OCI-LY1 (cell line): ENCODE results near the gene NR0B2.

Source experiments
- H2AFZ ChIP-seq: fragments of 200-600 bp; sonication (generic), shearing (Covaris generic); 2 replicates; pipeline ENCODE4 v1.6.0; 2014; ENCODE audit warnings: antibody characterized with exemption, mild to moderate bottlenecking, low read length
- H3F3A ChIP-seq: fragments of 200-600 bp; sonication (generic), shearing (Covaris generic); 2 replicates; pipeline ENCODE4 v1.6.0; 2014; ENCODE audit warnings: mild to moderate bottlenecking, antibody characterized with exemption, low read length, moderate library complexity; ENCODE audit not compliant: insufficient read depth
- H3K27ac ChIP-seq: fragments of 200-600 bp; sonication (generic); 2 replicates; pipeline ENCODE4 v1.5.1; 2014; ENCODE audit warnings: low read length, mixed run types, mild to moderate bottlenecking, low read depth; ENCODE audit not compliant: poor library complexity, severe bottlenecking
- H3K27me3 ChIP-seq: fragments of 200-600 bp; sonication (generic); 2 replicates; pipeline ENCODE4 v1.6.0; 2014; ENCODE audit warnings: antibody characterized with exemption, mild to moderate bottlenecking, low read length, moderate library complexity; ENCODE audit not compliant: insufficient read depth
- H3K36me3 ChIP-seq: fragments of 200-600 bp; sonication (generic); 2 replicates; pipeline ENCODE4 v1.6.1; 2014; ENCODE audit warnings: mild to moderate bottlenecking, antibody characterized with exemption, low read length, moderate library complexity, mixed read lengths; ENCODE audit not compliant: insufficient read depth
- H3K4me1 ChIP-seq: fragments of 200-600 bp; sonication (generic); 2 replicates; pipeline ENCODE4 v1.5.1; 2014; ENCODE audit warnings: mild to moderate bottlenecking, low read length, moderate library complexity; ENCODE audit not compliant: insufficient read depth, severe bottlenecking
- H3K4me2 ChIP-seq: fragments of 200-600 bp; sonication (generic), shearing (Covaris generic); 2 replicates; pipeline ENCODE4 v1.6.1; 2014; ENCODE audit warnings: low read length
- H3K4me3 ChIP-seq: fragments of 200-600 bp; sonication (generic); 2 replicates; pipeline ENCODE4 v1.5.1; 2014; ENCODE audit warnings: low read length, low read depth, mild to moderate bottlenecking, mixed read lengths; ENCODE audit not compliant: poor library complexity, severe bottlenecking
- H3K79me2 ChIP-seq: fragments of 200-600 bp; shearing (Covaris generic); 2 replicates; pipeline ENCODE4 v1.6.1; 2016; ENCODE audit warnings: mixed run types, low read length, mixed read lengths; ENCODE audit not compliant: insufficient read depth
- H3K9ac ChIP-seq: fragments of 200-600 bp; sonication (generic), shearing (Covaris generic); 2 replicates; pipeline ENCODE4 v1.6.1; 2014; ENCODE audit warnings: mild to moderate bottlenecking, low read length, mixed read lengths
- H3K9me2 ChIP-seq: fragments of 200-600 bp; sonication (generic), shearing (Covaris generic); 2 replicates; pipeline ENCODE4 v1.6.1; 2014; ENCODE audit warnings: low read depth, mild to moderate bottlenecking, low read length, mixed read lengths
- H3K9me3 ChIP-seq: fragments of 200-600 bp; shearing (Covaris generic); 2 replicates; pipeline ENCODE4 v1.6.1; 2014; ENCODE audit warnings: low read length, mixed read lengths
- H4K20me1 ChIP-seq: fragments of 200-600 bp; sonication (generic), shearing (Covaris generic); 2 replicates; pipeline ENCODE4 v1.6.0; 2016; ENCODE audit warnings: mild to moderate bottlenecking, low read length; ENCODE audit not compliant: insufficient read depth
- EZH2 ChIP-seq: fragments of 200-600 bp; sonication (generic), shearing (Covaris generic); IDR thresholded peaks from 2 replicates; pipeline ENCODE4 v1.8.0; 2017; ENCODE audit warnings: borderline replicate concordance, mixed run types, mild to moderate bottlenecking, antibody characterized with exemption, low read length, moderate library complexity, mixed read lengths
- TF ChIP-seq, protein P1 (sequence below): fragments of 200-600 bp; sonication (generic), shearing (Covaris generic); IDR thresholded peaks from 2 replicates; pipeline ENCODE4 v1.5.1; 2017; ENCODE audit warnings: mild to moderate bottlenecking, antibody characterized with exemption, low read length, moderate library complexity, mixed read lengths

Gene NR0B2

DNA sequence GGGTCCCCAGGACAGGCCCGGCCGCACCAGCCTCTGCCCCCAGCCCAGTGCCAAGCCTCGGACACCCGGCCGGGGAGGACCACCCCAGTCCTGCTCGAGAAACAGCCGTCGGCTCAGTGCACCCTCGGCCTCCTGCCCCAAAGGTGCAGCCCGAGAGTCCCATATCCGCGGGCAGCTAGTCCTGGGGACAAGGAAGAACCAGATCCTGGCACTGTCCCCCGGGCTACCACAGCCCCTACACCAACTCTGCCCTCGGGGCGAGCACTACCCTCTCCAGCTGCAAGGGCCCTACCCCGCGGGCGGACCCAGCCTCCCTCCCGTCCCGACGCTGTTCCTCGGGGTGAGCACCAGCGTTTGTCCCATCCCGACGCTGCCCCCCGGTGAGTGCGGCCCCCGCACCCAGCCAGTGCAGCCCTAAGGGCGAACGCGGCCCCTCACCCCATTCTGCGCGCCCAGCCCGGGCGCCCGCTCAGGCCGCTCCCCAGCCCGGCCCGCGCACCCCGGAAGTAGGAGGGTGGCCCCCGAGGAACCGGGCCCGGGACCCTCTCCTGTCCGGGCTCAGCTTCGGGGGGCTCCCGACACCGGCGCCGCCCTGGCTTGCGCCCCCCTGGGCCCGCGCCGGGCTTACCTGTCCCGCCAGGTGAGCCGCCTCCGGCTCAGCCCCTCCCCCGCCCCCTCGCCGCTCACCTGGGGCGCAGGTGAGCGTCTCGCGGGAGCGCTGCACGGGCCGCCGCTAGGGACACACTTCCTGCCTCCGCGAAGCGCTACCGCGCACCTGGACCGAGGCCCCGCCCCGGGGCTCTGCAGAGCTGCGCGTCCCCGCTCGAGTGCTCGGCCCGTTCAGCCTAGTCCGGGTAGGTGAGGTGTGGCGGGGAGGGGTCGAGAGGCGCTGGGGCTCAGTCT, 46.2 kb upstream of the NR0B2 start, which contains the start of gene KDF1:
TSS of gene KDF1 (minus strand) at position 747 of the 903 bp plus-strand sequence. CDS start 8,088 bp downstream, outside the sequence.
- no peaks in the 10 kb centered on the region for H4K20me1 ChIP-seq
- H2AFZ ChIP-seq: 0 out of 2 replicates have a peak within 1 kb of the TSS, but pooled peaks have one; percentile 46
- H3K27ac ChIP-seq: no peak within 1 kb of the TSS
- TF ChIP-seq, protein P1, sequence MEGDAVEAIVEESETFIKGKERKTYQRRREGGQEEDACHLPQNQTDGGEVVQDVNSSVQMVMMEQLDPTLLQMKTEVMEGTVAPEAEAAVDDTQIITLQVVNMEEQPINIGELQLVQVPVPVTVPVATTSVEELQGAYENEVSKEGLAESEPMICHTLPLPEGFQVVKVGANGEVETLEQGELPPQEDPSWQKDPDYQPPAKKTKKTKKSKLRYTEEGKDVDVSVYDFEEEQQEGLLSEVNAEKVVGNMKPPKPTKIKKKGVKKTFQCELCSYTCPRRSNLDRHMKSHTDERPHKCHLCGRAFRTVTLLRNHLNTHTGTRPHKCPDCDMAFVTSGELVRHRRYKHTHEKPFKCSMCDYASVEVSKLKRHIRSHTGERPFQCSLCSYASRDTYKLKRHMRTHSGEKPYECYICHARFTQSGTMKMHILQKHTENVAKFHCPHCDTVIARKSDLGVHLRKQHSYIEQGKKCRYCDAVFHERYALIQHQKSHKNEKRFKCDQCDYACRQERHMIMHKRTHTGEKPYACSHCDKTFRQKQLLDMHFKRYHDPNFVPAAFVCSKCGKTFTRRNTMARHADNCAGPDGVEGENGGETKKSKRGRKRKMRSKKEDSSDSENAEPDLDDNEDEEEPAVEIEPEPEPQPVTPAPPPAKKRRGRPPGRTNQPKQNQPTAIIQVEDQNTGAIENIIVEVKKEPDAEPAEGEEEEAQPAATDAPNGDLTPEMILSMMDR: peak; percentile 30; the same call in 1 of the 2 replicates
- no peak for TF ChIP-seq EZH2
- H3K4me2 ChIP-seq: peak within 1 kb of the TSS; percentile 95
- no peaks in the 10 kb centered on the region for H3K9me2 ChIP-seq
- H3K4me3 ChIP-seq: peak within 1 kb of the TSS; percentile 84
- H3K9ac ChIP-seq: peak within 1 kb of the TSS; percentile 73
- no peaks in the 10 kb centered on the region for H3K79me2 ChIP-seq
- H3K36me3 ChIP-seq: peaks cover 4% of the 10 kb centered on the region; the same call in 1 of the 2 replicates
- peaks cover 10% of the 10 kb centered on the region; the same call in 1 of the 2 replicates for H3K27me3 ChIP-seq
- H3K9me3 ChIP-seq: peaks cover 8% of the 10 kb centered on the region; the same call in 1 of the 2 replicates
- H3K4me1 ChIP-seq: peaks cover 12% of the 10 kb centered on the region
- H3F3A ChIP-seq: no peaks in the 10 kb centered on the region

DNA sequence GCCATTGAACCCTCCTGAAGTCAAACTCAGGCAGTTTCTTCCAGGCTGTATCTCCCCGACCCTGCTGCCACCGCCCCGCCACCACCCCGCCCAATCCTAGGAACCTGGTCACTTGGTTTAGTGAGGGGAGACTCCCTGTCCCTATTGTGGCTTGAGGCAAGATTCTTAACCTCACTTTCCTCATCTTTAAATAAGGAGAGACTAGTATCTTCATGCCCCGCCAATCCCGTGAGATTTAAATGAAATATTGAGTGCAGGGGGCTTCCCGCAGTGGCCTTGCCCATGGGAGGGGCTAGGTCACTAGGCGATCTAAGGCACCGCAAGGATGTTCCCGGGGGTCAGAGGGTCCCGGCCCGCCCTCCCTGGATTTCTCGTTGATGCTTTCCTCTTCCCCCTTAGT, 45.5 kb upstream of the NR0B2 start:
- peaks cover 8% of the 10 kb centered on the region; the same call in 1 of the 2 replicates for H3K9me3 ChIP-seq
- H3K9ac ChIP-seq: peak overlapping the region; percentile 73; the same call in 1 of the 2 replicates
- peaks cover 12% of the 10 kb centered on the region for H3K4me1 ChIP-seq
- no peaks in the 10 kb centered on the region for H3F3A ChIP-seq
- TF ChIP-seq, protein P1: no peak
- no peak for TF ChIP-seq EZH2
- H3K36me3 ChIP-seq: peaks cover 4% of the 10 kb centered on the region; the same call in 1 of the 2 replicates
- H3K4me3 ChIP-seq: peak overlapping the region; percentile 84
- peaks cover 10% of the 10 kb centered on the region; the same call in 1 of the 2 replicates for H3K27me3 ChIP-seq
- H3K27ac ChIP-seq: no peak overlapping the region
- peak overlapping the region; percentile 95 for H3K4me2 ChIP-seq
- H3K79me2 ChIP-seq: no peaks in the 10 kb centered on the region
- H2AFZ ChIP-seq: no peak overlapping the region
- H3K9me2 ChIP-seq: no peaks in the 10 kb centered on the region
- H4K20me1 ChIP-seq: no peaks in the 10 kb centered on the region

DNA sequence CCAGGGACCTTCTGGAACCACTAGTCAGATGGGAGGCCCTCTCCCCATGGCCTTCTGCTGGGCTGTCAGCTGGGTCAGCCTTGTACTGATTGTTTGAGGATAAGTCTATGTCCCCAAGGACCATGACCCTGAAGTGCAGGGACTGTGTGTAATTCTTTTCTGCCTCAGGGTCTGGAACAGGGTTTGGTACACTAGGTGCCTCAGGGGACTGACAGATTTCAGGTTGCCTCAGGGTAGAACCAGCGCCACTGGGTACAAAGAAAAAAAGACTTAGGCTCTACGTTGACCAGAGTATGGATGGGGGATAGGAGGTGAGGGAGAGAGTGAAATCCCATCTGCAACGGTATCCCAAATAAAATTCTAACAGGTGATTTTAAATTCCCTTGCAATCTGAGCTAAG, 43.5 kb upstream of the NR0B2 start:
- Histone ChIP-seq H3K9me3 (peaks cover 8% of the 10 kb centered on the region; the same call in 1 of the 2 replicates), H3K4me1 (peaks cover 12% of the 10 kb centered on the region), H3K4me3 (no peak overlapping the region), H3K79me2 (no peaks in the 10 kb centered on the region), H3K36me3 (peaks cover 4% of the 10 kb centered on the region; the same call in 1 of the 2 replicates), H3K9me2 (no peaks in the 10 kb centered on the region), H3F3A (no peaks in the 10 kb centered on the region), H3K4me2 (no peak overlapping the region), H2AFZ (no peak overlapping the region), H3K27ac (no peak overlapping the region), H3K9ac (no peak overlapping the region), H3K27me3 (peaks cover 10% of the 10 kb centered on the region; the same call in 1 of the 2 replicates), H4K20me1 (no peaks in the 10 kb centered on the region)
- TF ChIP-seq, protein P1: no peak
- no peak for TF ChIP-seq EZH2
